PFSK-1 (cell line): ENCODE results near the gene COL4A6.

Experiments
- POLR2AphosphoS5 ChIP-seq: IDR thresholded peaks from 2 replicates; pipeline ENCODE4 v1.6.1; 2012; ENCODE audit warnings: low read depth, mild to moderate bottlenecking, control low read depth, low read length, moderate library complexity
- REST ChIP-seq, 2 experiments: IDR thresholded peaks; 2 replicates each; pipeline versions ENCODE4 v1.6.1 to v1.8.0; 2011 to 2012; ENCODE audit warnings: low read depth in 2 of 2, low read length in 2 of 2, control low read depth in 1 of 2, inconsistent platforms in 1 of 2, mild to moderate bottlenecking in 1 of 2, moderate library complexity in 1 of 2; ENCODE audit not compliant: insufficient read depth in 1 of 2
- TAF1 ChIP-seq: IDR thresholded peaks from 2 replicates; pipeline ENCODE4 v1.6.1; 2012; ENCODE audit warnings: low read length, control low read depth, borderline replicate concordance; ENCODE audit not compliant: insufficient read depth

DNA sequence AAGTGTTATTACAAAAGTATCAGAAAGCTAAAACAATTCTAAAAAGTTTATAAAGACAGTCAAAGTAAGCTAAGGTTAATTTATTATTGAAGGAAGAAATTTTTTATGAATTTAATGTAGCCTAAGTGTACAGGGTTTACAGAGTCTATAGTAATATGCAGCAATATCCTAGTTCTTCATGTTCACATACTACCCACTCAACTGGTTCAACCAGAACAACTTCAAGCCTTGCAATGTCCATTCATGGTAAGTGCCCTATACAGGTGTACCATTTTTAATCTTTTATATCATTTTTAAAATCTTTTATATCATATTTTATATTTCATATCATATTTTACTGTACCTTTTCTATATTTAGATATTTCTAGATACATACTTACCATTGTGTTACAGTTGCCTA is 35.8 kb upstream of the COL4A6 start:
- TF ChIP-seq TAF1, result no peak
- no peak for TF ChIP-seq POLR2AphosphoS5
- no peak for TF ChIP-seq REST (IDR thresholded peaks at IDR 0.05; ENCODE audit: insufficient read depth in 1 of 2, low read depth in 2 of 2, low read length in 2 of 2)
